GM21529 (cell line): ENCODE results near the gene CCDC61.

Source experiments
- ATAC-seq: cut with Tn5 transposase; IDR thresholded peaks from one replicate; pipeline ENCODE4 v1.9.1; 2021; ENCODE audit not compliant: unreplicated experiment

CCDC61 gene

DNA sequence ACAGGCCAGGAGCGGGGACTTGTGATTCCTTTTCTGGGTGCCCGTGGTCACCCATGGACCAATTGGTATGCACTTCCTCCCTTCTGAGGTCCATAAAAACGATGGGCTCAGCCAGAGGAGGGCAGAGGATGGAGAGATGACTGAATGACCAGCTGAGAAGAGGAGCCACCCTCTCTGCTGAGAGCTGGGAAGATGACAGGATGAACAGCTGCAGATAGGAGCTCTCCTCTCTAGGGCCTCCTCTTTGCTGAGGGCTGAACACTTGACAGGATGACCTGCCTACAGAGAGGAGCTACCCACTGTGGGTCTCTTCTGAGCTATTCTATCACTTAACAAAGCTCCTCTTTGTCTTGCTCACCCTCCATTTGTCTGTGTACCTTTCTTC, 41.5 kb downstream of the CCDC61 start:
- no peak for ATAC-seq

DNA sequence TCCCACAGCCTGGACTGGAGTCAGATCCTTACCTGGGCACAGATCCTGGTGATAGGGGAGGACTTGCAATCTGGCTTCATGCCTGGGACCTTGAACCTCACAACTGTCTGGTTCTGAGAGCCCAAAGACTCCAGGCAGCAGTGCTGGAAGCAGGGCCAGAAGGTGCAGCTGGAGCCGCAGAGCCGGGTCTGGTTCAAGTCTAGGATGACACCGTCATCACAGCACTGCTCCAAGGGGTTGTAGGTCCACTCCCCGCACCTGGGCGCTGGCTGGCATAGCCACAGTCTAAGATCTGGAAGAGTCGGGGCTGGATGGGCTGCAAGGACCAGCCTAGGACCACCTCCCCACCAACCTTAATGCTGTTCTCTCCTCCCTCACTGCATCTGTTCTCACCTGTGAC, 44.9 kb downstream of the CCDC61 start:
- ATAC-seq, result no peak

DNA sequence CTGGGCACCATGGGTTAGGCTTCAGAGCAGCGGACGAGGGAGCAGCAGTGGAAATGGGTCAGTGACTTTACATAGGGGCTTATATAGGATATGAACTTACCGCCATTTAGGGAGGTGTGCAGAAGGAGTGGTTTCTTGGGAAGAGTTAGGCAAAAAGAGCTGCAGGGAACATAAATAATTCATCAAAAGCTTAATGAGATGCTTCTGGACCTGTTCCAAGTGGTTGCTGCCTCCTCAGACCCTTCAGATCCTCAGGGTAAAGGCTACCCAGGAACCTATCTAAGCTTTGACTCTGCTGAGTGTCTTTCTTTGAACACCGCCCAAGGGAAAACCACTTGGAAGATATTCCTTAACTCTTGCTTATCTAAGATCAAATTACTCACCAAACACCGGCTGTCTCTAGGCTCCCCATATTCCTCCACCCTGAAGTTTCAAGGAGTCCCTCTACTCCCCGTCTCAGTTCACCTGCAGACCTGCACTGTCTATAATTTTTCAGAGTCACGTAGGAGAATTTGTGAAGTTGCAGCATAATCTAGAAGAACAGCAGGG, 45.8 kb downstream of the CCDC61 start, which contains the start of gene IGFL4:
IGFL4 (minus strand) TSS at position 51 of the 549 bp plus-strand sequence; CDS start at position 11, 40 bp downstream.
- ATAC-seq, result no peak

DNA sequence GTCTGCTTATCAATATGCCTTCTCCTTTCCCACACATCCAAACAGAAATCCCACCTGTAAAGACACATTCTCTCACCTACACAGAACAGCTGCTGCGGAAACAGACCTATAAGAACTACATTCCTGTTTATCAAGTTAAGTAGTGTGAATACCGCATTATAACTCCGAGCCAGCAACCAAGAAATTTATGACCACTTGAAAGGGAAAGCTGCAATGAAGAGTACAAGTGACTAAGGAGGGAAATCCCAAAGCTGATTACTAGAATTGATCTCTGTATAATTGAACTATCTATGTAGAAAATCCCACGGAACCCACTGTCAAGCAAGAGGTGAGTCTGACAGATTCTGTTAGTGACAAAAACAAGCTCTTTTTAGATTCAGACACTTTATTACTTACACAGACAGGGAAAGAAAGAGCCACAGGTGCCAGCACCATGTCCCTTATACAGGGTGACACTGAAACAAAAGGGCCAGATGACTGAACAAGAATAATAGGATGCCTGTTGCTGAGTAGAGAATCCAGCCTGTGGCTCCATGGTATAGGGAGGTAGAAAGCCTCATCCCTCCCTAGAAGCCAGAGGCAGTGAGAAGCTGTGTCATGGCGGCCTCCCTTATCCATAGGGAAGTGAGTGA, 47.1 kb downstream of the CCDC61 start:
- no peak for ATAC-seq

DNA sequence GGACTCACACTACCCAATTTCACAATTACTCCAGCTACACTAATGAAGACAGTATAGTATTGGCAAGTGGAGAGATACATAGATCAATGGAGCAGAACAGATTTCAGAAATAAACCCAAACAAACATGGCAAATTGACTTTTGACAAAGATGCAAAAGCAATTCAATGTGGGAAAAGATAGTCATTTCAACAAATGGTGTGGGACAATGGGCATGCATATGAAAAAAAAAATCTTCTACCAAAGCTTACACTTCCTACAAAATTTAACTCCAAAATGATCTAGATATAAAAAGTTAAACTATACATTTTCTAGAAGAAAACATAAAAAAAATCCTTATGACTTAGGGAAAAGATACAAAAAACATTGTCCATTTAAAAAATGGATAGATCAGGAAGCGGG, 48.3 kb downstream of the CCDC61 start:
- no peak for ATAC-seq

DNA sequence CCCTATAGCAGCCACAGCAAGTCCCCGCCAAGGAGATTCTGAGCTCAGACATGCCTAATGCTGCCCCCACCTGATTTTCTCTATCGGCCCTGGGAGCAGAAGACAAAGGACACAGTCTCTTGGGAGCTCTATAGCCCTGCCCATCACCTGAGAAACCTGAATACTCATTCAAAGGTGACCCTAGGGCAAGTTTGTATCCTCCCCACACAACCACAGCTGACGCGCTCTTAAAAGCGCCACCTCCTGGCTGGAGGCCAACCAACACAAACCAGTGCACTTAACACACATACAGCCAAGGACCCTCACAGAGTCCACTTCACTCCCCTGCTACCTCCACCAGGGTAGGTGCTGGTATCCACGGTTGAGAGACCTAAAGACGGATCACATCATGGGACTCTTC, 54.3 kb downstream of the CCDC61 start:
- no peak for ATAC-seq

DNA sequence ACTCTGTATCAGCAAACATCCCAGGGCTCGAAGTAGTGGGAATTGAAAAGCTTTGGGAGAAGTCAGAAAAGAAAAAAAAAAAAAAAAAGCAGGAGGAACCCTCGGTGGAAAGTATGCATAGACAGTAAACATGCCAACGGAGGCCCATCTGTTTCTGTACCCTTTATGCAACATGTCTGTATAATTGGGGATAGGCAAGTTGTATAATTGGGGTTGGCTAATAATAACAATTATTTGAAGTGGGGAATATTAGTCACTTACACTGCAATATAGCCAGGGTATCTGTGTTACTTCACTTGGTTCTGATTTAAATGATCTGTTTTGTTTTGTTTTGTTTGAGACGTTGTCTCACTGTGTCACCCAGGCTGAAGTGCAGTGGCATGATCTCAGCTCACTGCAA, 57.6 kb downstream of the CCDC61 start:
- no peak for ATAC-seq

DNA sequence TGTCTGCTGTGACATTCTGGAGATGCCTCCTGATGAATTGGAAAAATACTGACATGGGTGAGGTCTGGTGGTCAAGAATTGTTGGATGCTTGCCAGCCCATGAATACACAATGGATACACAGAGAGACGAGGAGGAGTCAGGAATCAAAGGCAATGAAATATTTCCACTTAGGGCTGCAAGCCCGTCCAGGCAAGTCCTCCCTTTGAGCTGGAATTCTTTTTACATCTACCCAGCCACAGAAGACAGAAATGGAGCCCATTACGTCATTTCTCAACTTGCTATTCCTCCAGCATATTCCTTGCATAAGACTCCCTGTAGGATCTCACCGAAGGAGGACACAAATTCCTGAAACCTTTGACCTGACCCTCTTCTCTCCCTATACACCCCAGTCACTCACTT, 61.3 kb downstream of the CCDC61 start:
- ATAC-seq, result no peak

DNA sequence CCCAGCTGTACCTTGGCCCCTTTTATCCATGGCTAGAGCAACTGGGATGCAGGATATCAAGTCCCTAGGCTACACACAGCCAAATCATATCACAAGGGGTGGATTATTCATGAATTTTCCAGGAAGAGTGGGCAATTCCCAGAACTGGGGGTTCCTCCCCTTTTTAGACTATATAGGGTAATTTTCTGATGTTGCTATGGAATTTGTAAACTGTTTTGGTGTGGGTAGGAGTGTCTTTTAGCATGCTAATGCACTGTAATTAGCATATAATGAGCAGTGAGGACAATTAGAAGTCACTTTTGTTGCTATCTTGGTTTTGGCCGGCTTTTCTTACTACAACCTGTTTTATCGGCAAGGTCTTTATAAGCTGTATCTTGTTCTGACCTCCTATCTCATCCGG, 63.5 kb downstream of the CCDC61 start:
- ATAC-seq, result no peak

DNA sequence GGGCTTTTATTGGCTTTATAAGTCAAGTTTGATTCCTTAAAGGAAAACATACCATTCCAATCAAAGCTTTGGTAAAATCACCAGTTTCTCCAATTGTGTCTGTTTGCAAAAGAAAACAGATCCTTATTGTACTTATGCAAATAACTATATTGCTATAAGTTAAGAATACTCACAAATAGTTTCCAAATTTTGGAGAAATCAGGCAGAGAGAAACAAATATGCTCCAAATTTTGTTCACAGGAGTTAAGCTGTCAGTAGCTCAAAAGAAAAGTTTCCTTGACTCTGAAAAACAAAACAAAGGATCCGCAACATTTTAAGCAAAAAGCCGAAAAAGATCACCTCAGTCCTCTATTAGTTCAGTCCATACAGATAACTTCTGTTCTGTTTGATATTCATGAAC, 64.7 kb downstream of the CCDC61 start:
- ATAC-seq, result no peak

DNA sequence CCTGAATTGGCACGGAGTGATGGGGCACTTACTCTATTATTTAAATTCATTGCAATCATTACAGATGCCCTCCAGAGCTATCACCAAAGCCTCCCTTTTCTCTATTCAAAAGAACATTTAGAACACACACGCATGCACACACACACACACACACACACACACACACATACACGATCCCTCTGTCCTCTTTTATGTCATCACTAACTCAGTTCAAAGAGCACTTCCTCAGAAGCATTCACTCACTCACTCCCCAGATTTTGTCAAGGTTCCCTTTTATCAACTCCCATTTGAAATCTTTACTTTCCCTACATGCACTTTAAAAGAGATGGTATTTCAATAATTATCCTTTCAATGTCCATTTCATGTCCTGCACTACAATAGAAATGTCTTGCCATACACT, 67.9 kb downstream of the CCDC61 start:
- ATAC-seq, result no peak

DNA sequence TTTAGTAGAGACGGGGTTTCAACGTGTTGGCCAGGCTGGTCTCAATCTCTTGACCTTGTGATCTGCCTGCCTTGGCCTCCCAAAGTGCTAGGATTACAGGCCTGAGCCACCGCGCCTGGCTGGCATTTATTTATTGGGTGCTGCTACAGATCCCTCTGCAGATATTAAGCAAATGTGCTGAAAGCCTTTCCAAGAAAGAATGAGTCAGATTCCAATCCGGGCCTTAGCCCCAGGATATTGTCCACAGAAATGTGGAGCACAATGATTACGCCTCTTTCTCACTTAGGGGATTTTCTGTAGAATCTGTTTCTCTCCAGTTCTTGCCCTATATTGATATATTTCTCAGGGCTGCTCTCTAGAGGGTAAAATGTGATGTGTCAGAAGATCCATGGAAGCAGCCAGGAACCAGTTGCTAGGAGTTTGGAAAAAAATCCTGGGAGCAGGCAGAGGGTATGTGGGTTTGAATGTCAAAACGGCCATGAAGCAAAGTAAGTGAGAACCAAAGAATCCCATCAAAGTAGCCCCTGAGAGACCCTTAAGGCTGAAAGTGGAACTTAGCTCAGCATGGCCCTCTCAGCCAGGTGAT, 70.3 kb downstream of the CCDC61 start:
- ATAC-seq, result no peak

DNA sequence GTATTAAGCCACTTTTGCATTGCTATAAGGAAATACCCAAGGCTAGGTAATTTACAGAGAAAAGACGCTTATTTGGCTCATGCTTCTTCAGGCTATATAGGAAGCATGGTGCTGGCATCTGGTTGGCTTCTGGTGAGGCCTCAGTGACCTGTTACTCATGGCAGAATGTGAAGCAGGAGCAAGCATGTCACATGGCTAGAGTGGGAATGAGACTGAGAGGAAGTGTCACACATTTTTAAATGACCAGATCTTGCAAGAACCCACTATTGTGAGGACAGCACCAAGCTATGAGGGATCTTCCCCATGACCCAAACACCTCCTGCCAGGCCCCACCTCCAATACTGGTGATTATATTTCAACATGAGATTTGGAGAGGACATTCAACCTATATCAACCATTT, 71.2 kb downstream of the CCDC61 start:
- no peak for ATAC-seq

DNA sequence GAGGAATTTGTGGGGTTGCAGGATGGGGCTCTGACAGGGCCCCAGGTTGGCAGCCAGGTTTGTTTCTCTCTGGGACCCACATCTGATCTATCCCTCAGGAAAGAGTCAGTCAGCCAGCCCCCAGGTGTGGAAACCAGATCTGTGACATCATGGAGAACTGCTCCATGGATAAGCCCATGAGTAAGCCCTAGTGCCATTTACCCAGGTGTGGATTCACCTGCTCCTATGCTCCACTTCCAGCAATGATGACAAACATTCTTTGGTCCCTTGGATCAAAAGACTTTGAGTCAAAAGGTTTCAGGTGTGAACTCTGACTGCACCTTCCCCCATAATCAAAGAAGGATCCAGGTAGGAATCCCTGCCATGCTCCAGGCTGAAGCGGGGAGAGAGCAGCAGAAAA, 72.4 kb downstream of the CCDC61 start:
- no peak for ATAC-seq
